ENCODE results near the gene SRP9. TPM values are rescaled to one million over a fixed set of nuclear protein-coding genes. Genes with fewer than 3 reads are reported as not detected.

SRP9 gene
- total and polyA plus RNA-seq, 11 donors: 147 to 211 (median 171) TPM

DNA sequence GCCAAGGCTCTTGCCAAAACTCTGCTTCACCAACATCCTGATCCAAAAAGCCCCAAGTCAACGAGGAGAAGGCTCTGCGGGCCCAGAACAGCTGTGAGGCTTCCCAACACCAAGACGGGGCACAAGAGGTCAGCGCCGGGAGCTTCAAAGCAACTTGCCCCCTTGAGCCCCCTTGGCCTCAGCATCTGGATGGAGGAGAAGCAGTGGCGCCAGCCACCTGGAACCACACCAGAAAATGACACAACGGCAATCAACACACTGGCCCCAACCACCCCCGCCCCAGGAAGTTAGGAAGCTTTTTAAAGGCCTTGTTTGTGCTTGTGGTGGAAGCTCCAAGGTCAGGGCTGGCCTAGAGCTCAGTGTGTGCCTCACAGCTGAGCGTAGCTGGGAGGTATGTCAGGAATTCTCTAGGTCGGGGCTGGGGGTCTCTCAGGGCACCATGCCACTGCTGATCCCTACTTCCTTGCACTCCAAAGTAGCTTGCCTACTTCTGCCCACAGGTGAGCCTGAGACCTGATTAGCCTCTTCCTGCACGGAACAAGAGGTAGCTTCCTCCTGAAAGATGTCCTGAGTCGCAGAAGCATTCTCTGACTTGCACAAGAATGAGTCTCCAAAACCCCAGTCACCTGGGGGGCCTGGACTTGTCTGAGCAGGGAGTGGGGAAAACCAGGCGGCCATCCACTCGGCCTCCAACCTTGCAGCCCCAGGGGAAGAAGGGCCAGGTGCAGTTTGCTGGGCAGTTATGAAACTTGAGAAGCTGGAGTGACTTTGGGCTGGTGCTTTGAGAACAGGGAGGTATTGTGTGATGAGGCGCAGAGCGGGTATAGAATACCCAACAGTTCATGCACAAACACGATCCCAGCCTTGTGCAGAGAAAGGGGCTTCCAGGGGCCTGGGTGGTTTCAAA is 9.7 kb upstream of the SRP9 start:
- TF ChIP-seq POLR2A (IDR thresholded peaks at IDR 0.05): no peak
- TF ChIP-seq, protein P1, sequence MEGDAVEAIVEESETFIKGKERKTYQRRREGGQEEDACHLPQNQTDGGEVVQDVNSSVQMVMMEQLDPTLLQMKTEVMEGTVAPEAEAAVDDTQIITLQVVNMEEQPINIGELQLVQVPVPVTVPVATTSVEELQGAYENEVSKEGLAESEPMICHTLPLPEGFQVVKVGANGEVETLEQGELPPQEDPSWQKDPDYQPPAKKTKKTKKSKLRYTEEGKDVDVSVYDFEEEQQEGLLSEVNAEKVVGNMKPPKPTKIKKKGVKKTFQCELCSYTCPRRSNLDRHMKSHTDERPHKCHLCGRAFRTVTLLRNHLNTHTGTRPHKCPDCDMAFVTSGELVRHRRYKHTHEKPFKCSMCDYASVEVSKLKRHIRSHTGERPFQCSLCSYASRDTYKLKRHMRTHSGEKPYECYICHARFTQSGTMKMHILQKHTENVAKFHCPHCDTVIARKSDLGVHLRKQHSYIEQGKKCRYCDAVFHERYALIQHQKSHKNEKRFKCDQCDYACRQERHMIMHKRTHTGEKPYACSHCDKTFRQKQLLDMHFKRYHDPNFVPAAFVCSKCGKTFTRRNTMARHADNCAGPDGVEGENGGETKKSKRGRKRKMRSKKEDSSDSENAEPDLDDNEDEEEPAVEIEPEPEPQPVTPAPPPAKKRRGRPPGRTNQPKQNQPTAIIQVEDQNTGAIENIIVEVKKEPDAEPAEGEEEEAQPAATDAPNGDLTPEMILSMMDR (IDR thresholded peaks at IDR 0.05): no peak
- intact Hi-C loops (cut with DNase I): loop anchor here in 6 of 10 donors (2.0 to 10.0 kb wide), 7 partner anchors 71 to 287 kb away; partner anchors contain the start of gene ENAH (in 3 of the 6)
- Histone ChIP-seq H3K27ac (peak overlapping the region; percentile 55 to 89 (median 79)), H3K27me3 (no peaks in the 10 kb centered on the region), H3K36me3 (no peaks in the 10 kb centered on the region), H3K9me3 (no peaks in the 10 kb centered on the region), H3K4me1 (peaks cover 8 to 87% (median 62%) of the 10 kb centered on the region in 12 donors), H3K4me3 (no peak overlapping the region)
- ATAC-seq: peak; percentile 35 to 68 (median 64)
- peak; percentile 80 to 89 (median 86) for DNase-seq
- WGBS, 4 donors: 51 to 60% (median 56%) methylated on average over 12 to 17 of the region's 17 CpGs

DNA sequence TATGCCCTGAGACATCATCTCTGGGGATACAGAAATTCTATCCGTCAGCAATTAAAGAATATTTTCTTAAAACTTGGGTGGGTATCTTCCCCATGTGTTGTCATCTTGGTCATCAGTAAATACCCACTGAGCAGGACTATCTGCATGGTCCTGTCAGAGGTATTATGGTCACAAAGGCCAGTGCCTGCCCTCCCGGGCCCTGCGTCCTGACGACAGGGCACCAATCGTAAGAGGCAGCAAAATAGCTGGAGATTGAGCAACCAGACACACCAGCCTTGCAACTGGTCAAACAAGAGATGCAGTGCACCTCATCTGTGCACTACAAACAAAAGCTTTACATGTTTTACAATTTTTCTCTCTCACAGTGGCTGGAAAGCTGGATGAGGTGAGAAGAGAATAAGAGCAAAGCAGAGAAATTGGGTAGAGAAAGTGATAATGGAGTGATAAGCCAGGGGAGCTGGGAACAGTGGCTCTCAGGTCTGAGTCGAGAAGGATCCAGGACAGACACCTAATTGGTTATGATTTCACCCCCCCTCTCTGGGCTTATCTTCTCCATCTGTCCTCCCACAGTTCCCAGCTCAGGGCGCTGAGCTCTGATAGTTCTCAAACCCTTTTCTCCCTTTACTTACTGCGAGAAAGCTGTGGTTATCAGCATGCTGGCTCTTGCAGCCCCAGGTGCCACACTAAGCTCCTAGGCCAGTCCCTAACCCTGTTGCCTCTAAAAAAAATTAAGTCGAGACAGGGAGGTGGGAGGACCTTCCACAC is 8.8 kb upstream of the SRP9 start:
- WGBS, 4 donors: 79 to 90% (median 84%) methylated on average over 9 of the region's 9 CpGs
- DNase-seq (no peak), ATAC-seq (no peak)
- Histone ChIP-seq H3K9me3 (no peaks in the 10 kb centered on the region), H3K36me3 (no peaks in the 10 kb centered on the region), H3K27me3 (no peaks in the 10 kb centered on the region), H3K4me3 (no peak overlapping the region), H3K4me1 (peaks cover 5 to 82% (median 53%) of the 10 kb centered on the region in 12 donors), H3K27ac (peak overlapping the region in 8 of 12 donors; percentile 60 to 89 (median 81))
- TF ChIP-seq POLR2A (IDR thresholded peaks at IDR 0.05): no peak
- TF ChIP-seq, protein P1 (IDR thresholded peaks at IDR 0.05): no peak
- intact Hi-C loops (cut with DNase I): loop anchor here in 6 of 10 donors (2.0 to 10.0 kb wide), 7 partner anchors 72 to 288 kb away; partner anchors contain the start of gene ENAH (in 3 of the 6)

DNA sequence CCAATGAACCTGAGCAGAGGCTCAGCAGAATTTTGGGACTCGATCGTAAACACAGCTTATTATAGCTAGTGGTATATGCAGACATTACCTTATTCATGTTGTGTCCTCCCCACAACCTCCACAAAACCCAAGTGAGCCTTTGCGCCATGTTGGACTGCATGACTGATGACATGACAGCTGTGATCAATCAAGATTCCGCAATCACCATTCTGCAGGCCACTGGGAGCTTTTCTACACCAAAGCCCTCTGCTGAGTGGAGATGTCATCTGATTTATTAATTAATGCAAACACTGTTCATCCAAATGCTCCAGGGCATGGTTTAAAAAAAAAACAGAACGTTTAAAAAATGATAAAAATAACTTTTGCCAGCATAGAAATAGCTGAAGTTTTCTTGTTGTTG is 7.9 kb upstream of the SRP9 start:
- H3K4me3 ChIP-seq: no peak overlapping the region
- intact Hi-C loops (cut with DNase I): loop anchor here in 9 of 10 donors (2.0 to 10.0 kb wide), 12 partner anchors 72 to 292 kb away; partner anchors contain the start of gene ENAH (in 7 of the 9)
- TF ChIP-seq, protein P1 (IDR thresholded peaks at IDR 0.05): no peak
- no peak for TF ChIP-seq POLR2A (IDR thresholded peaks at IDR 0.05)
- 85 to 91% (median 89%) methylated on average over 5 of the region's 5 CpGs for WGBS, 4 donors
- no peaks in the 10 kb centered on the region for H3K36me3 ChIP-seq
- DNase-seq (no peak), ATAC-seq (no peak)
- no peaks in the 10 kb centered on the region for H3K27me3 ChIP-seq
- no peak overlapping the region for H3K27ac ChIP-seq
- no peaks in the 10 kb centered on the region for H3K9me3 ChIP-seq
- H3K4me1 ChIP-seq: peaks cover 5 to 74% (median 44%) of the 10 kb centered on the region in 12 donors

Measured in heart left ventricle (tissue), 16 donors.